GM23338 (cell line): ENCODE data around the gene TRAF3IP1. TPM values are rescaled to one million over a fixed set of nuclear protein-coding genes. Genes with fewer than 3 reads are reported as not detected.

Experiments used
- ATAC-seq: fragments of 200-7000 bp; cut with Tn5 transposase; 3 replicates; pipeline ENCODE4 v1.9.1; 2020
- DNase-seq: peaks from one replicate; pipeline ENCODE4 v3.0.0-alpha.2; 2015; ENCODE audit warnings: low spot score
- H2AFZ ChIP-seq: fragments of 200-600 bp; sonication (generic); 2 replicates; pipeline ENCODE4 v1.8.0; 2016; ENCODE audit warnings: antibody characterized with exemption, mild to moderate bottlenecking, moderate library complexity
- H3F3A ChIP-seq: fragments of 200-600 bp; sonication (generic); replicated peaks from 2 replicates; pipeline ENCODE4 v1.8.0; 2017; ENCODE audit warnings: antibody characterized with exemption, mixed run types, low read depth
- H3K27ac ChIP-seq: fragments of 200-600 bp; sonication (generic); 2 replicates; pipeline ENCODE4 v1.6.1; 2016; ENCODE audit warnings: low read depth
- H3K27me3 ChIP-seq: fragments of 200-600 bp; sonication (generic); 2 replicates; pipeline ENCODE4 v1.8.0; 2016; ENCODE audit warnings: mild to moderate bottlenecking, mixed run types, moderate library complexity; ENCODE audit not compliant: insufficient read depth
- H3K36me3 ChIP-seq: fragments of 200-600 bp; sonication (generic); 2 replicates; pipeline ENCODE4 v1.8.0; 2016; ENCODE audit warnings: mild to moderate bottlenecking; ENCODE audit not compliant: insufficient read depth
- H3K4me1 ChIP-seq: fragments of 200-600 bp; sonication (generic); 2 replicates; pipeline ENCODE4 v1.8.0; 2016; ENCODE audit warnings: mild to moderate bottlenecking, moderate library complexity; ENCODE audit not compliant: insufficient read depth
- H3K4me2 ChIP-seq: fragments of 200-600 bp; sonication (generic); 2 replicates; pipeline ENCODE4 v1.7.1; 2017; ENCODE audit warnings: mixed run types
- H3K4me3 ChIP-seq: fragments of 200-600 bp; sonication (generic); 2 replicates; pipeline ENCODE4 v1.6.1; 2016; ENCODE audit warnings: mixed run types
- H3K79me2 ChIP-seq: fragments of 200-600 bp; sonication (generic); replicated peaks from 2 replicates; pipeline ENCODE4 v1.8.0; 2017; ENCODE audit warnings: mild to moderate bottlenecking; ENCODE audit not compliant: insufficient read depth
- H3K9me2 ChIP-seq: fragments of 200-600 bp; sonication (generic); 2 replicates; pipeline ENCODE4 v1.8.0; 2017; ENCODE audit not compliant: insufficient read depth
- H4K20me1 ChIP-seq: fragments of 200-600 bp; sonication (generic); replicated peaks from 2 replicates; pipeline ENCODE4 v1.8.0; 2017; ENCODE audit warnings: mild to moderate bottlenecking; ENCODE audit not compliant: insufficient read depth
- H3K27ac Mint-ChIP-seq: 2 replicates; pipeline ENCODE4 v1.8.0; 2020; ENCODE audit warnings: inconsistent platforms, mild to moderate bottlenecking, moderate library complexity, mixed read lengths
- H3K27me3 Mint-ChIP-seq: 3 replicates; pipeline ENCODE4 v1.8.0; 2022; ENCODE audit warnings: low read depth, mild to moderate bottlenecking, moderate library complexity, mixed read lengths, inconsistent platforms; ENCODE audit not compliant: insufficient read depth, poor library complexity
- H3K36me3 Mint-ChIP-seq: 3 replicates; pipeline ENCODE4 v1.8.0; 2021; ENCODE audit warnings: low read depth, mild to moderate bottlenecking, inconsistent platforms, moderate library complexity, mixed read lengths
- H3K4me1 Mint-ChIP-seq: 3 replicates; pipeline ENCODE4 v1.8.0; 2020; ENCODE audit warnings: mild to moderate bottlenecking, inconsistent platforms, mixed read lengths
- H3K4me3 Mint-ChIP-seq: 3 replicates; pipeline ENCODE4 v1.8.0; 2021; ENCODE audit warnings: moderate library complexity, mild to moderate bottlenecking, inconsistent platforms, mixed read lengths
- H3K9me3 Mint-ChIP-seq: 3 replicates; pipeline ENCODE4 v1.8.0; 2020; ENCODE audit warnings: moderate library complexity, mild to moderate bottlenecking, inconsistent platforms, mixed read lengths
- CREB1 ChIP-seq: fragments of 250-450 bp; sonication (Bioruptor Pico); IDR thresholded peaks from 2 replicates; pipeline ENCODE4 v1.5.0; 2020; ENCODE audit warnings: low read depth, mild to moderate bottlenecking, moderate library complexity
- EZH2 ChIP-seq: fragments of 200-600 bp; sonication (generic); IDR thresholded peaks from one replicate; pipeline ENCODE4 v1.8.0; 2017; ENCODE audit warnings: antibody characterized with exemption, mild to moderate bottlenecking, low read depth; ENCODE audit not compliant: unreplicated experiment
- EZH2phosphoT487 ChIP-seq: fragments of 200-600 bp; sonication (generic); IDR thresholded peaks from one replicate; pipeline ENCODE4 v1.8.1; 2018; ENCODE audit warnings: antibody characterized with exemption; ENCODE audit not compliant: unreplicated experiment
- NANOG ChIP-seq: IDR thresholded peaks from 2 replicates; pipeline ENCODE4 v1.6.1; 2016; ENCODE audit warnings: antibody characterized with exemption, borderline replicate concordance
- REST ChIP-seq: IDR thresholded peaks from one replicate; pipeline ENCODE4 v1.6.1; 2018; ENCODE audit warnings: antibody characterized with exemption; ENCODE audit not compliant: unreplicated experiment
- ZNF462 ChIP-seq: fragments of 250-450 bp; sonication (Bioruptor Pico); IDR thresholded peaks from 2 replicates; pipeline ENCODE4 v1.5.0; 2020; ENCODE audit warnings: mild to moderate bottlenecking, moderate library complexity
- polyA plus RNA-seq: library from polyadenylated mRNA; unstranded; fragments of >200 nt; fragmentation: Nextera tagmentation; extraction: Ambion mirVana; gene quantifications from 2 replicates; pipeline ENCODE4 v1.2.1, GENCODE V29; 2016
- total RNA-seq: library from RNA; depleted of rRNA; stranded (reverse); fragments of >200 nt; shearing (Covaris generic); gene quantifications from 2 replicates; pipeline ENCODE4 v1.2.3, GENCODE V29; 2014

The TRAF3IP1 gene
- total and polyA plus RNA-seq, 2 experiments from 2014 or later, result 12.5 to 20.7 TPM

GRCh38 chr2:238306672-238306998, 13.7 kb upstream of the TRAF3IP1 start:
- ATAC-seq (no peak), DNase-seq (no peak)
- H3K27me3 Mint-ChIP-seq, result peaks cover 6% of the 10 kb centered on the region
- no peaks in the 10 kb centered on the region for H3K9me3 Mint-ChIP-seq
- no peaks in the 10 kb centered on the region for H3K27me3 ChIP-seq
- peaks cover 5% of the 10 kb centered on the region for H3K4me1 Mint-ChIP-seq
- H3F3A ChIP-seq, result no peaks in the 10 kb centered on the region
- no peak overlapping the region for H3K4me3 Mint-ChIP-seq
- no peak overlapping the region for H3K27ac ChIP-seq
- no peaks in the 10 kb centered on the region for H3K36me3 ChIP-seq
- H3K4me2 ChIP-seq, result no peak overlapping the region
- no peak overlapping the region for H2AFZ ChIP-seq
- H3K9me2 ChIP-seq, result no peaks in the 10 kb centered on the region
- H4K20me1 ChIP-seq, result no peaks in the 10 kb centered on the region
- no peak overlapping the region for H3K27ac Mint-ChIP-seq
- H3K36me3 Mint-ChIP-seq, result no peaks in the 10 kb centered on the region
- H3K4me1 ChIP-seq, result no peaks in the 10 kb centered on the region
- H3K4me3 ChIP-seq, result no peak overlapping the region
- TF ChIP-seq EZH2 (no peak), REST (no peak), ZNF462 (CRISPR knock-in tag) (no peak), CREB1 (CRISPR knock-in tag) (no peak), EZH2phosphoT487 (no peak), NANOG (no peak)
- H3K79me2 ChIP-seq, result no peaks in the 10 kb centered on the region
